CMK (cell line): Measurements from ENCODE around the gene PLCD4.

ENCODE experiments used
- DNase-seq: peaks from one replicate; pipeline ENCODE4 v3.0.0-alpha.2; 2010; ENCODE audit warnings: low read depth

The PLCD4 gene

DNA sequence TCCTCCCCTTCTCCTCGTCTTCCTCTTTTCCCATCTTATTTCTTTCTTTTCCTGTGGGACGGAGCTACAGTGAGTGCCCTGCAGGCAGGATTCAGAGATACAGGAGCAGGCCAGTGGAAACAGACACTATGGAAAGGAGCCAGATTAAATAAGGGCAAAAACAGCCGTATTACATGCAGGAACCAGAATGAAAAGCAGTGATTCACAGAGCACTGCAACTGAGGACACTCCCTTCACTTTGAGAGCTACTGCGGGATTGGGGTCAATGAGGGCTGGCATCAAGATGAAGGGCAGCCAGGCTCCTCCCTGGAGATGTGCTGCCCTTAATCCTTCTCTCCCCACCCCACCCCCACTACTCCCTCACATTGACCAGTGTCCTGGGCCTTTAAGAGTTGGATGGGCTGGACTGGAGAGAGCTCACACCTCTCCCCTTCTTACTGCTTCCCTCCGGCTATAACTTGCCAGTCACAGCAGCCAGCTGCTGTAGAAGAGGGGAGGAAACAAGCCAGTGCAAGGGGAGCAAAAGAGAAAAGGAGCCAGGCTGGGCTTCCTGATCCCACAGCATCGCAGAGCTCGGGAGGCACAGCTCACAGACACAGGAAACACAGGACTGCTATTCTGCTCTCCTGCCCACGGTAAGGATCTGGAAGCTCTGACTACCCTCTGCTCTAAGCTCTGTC, at the start of gene PLCD4:
Gene PLCD4 (plus strand): TSS at position 464 of the 680 bp plus-strand sequence. CDS start 7,841 bp downstream, outside the sequence.
- no peak for DNase-seq

DNA sequence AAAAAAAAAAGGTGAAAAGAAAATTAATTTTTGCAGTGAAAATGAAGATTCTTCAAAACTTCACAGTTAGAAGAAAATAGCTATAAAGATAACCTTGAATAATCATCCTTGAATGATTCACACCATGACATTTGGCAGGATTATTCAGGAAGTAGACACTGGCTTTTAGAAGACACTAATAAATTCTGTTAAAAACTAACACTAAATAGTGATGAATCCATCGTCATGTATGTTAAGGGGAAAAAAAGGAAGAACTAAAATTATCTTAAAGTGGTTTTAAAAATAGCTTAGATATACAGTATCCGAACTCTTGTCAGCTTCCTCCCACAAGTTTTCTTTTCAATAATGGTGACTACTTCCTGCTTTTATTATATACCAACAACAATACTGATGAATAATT, 49.8 kb upstream of the PLCD4 start:
- DNase-seq = no peak

DNA sequence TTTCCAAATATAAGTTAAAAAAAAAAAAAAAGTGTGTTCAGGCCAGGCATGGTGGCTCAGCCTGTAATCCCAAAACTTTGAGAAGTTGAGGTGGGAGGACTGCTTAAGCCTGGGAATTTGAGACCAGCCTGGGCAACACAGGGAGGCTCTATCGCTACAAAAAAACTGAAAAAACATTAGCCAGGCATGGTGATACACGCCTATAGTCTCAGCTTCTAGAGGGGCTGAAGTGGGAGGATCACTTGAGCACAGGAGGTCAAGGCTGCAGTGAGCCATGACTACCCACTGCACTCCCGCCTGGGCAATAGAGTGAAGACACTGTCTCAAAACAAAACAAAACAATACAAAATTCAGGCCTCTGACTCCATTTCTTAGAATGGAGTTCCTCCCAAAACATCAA, 48.7 kb upstream of the PLCD4 start:
- no peak for DNase-seq

DNA sequence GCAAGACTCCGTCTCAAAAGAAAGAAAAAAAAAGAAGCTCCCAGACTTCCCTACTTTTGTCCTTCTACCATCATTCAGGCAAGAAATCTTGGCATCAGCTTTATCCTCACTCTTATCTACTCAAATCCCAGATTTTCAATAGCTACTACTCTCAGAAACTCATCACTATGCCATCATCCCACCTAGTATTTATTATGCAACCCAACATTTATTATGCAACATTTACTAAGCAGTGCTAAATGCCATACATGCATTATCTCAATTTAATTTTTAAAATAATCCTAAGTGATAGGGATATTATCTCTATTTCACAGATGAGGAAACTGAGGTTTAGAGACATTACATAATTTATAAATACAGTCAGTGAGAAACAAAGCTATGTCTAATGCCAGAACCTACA, 43.6 kb upstream of the PLCD4 start:
- DNase-seq = no peak

DNA sequence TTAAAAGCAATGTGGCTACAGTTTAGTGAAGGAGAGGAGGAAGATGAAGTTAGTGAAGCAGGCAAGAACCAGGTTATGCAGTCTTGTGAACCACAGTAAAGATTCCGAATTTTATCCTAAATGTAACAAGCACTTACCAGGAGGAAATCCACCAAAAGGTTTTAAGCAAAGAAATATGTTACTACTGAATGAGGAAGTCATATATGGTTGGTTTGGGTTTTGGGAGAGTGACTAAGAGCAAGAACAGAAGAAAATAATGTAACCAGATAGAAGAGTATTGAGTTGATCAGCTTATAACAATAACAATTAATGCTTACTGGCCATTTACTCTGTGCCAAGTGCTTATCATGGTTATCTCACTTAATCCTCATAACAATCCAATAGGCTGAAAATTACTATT, 41.4 kb upstream of the PLCD4 start:
- no peak for DNase-seq

DNA sequence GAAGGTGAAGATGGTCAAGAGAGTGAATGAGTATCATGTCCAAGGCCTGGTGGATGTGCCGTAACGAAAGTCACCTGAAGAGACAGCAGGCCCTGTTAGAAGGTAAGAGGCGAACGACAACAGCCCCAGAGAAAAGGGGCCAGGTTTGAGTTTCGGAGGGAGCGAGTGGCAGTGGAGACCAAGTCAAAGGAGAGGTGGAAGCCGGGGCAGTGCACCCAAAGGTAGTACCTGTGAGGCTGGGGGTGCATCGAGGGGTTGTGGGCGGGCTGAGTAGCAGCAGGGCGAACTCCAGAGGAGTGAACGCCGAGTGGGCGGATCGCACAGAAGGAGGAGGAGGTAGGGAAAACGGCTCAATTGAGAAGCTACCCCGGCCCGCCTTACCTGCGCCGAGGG, 39.9 kb upstream of the PLCD4 start:
- DNase-seq = no peak

DNA sequence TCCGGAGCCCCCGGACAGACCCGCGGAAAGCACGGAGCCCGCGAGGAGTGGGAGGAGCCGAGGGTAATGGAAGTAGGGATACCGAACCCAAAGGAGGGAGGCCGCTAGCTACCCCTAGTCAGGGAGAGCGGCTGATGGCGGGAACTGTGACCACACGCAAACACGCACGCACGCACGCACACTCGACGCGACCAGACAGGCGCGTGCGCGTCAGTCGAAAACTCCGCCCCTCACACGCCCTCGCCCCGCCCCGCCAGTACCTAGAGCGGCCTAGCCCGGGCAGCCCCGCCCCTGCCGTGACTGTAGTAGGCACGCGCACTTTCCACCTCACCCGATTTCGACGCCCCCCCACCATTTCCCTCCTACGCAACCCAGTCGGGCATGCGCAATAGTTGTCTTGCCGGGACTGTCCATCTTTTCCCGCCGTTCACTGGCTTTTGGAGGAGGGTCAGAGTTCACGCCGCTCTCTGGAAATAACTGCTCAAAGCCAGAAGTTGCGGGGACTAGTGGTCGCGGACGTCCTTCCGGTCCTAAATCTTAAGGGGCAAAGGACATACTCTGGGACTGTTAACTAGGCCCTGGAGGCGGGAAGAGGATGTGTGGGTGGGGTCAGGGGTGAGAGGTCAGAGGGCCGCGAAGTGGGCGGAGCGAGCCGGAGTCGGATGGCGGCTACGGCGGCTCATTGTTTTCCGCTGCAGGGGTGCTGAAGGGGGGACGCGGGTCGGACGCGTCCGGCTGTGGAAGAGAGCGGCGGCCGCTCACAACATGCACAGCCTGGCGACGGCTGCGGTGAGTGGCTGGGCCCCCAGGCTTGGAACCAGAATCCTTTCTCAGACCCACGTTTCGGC, 39.3 kb upstream of the PLCD4 start, which contains the start of the genes CNOT9 and USP37:
Gene CNOT9 (plus strand): TSS at position 650 of the 848 bp plus-strand sequence. CDS start 116 bp downstream, at position 766.
Gene USP37 (minus strand): TSS at position 162 of the 848 bp plus-strand sequence. CDS start 9,698 bp downstream, outside the sequence.
- peak; percentile 93 for DNase-seq

DNA sequence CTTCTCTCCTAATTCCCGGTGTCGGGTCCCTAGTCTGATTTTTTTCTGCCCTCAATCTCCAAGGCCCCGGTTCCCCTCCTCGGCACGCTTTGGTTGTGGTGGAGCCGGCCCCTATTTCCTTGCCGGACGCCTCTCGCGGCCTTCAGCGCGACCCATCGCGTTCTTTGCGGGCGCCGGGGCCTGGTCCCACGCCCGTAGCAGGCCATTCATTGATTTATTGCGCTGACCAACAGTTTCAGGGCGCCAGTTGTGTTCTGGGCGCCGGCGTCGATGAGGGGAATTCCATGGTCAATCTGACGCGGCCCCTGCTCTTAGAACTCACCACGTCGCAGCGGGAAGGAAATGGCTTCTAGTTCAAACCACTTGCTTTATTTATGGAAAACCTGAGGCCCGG, 38.7 kb upstream of the PLCD4 start:
- DNase-seq = no peak

DNA sequence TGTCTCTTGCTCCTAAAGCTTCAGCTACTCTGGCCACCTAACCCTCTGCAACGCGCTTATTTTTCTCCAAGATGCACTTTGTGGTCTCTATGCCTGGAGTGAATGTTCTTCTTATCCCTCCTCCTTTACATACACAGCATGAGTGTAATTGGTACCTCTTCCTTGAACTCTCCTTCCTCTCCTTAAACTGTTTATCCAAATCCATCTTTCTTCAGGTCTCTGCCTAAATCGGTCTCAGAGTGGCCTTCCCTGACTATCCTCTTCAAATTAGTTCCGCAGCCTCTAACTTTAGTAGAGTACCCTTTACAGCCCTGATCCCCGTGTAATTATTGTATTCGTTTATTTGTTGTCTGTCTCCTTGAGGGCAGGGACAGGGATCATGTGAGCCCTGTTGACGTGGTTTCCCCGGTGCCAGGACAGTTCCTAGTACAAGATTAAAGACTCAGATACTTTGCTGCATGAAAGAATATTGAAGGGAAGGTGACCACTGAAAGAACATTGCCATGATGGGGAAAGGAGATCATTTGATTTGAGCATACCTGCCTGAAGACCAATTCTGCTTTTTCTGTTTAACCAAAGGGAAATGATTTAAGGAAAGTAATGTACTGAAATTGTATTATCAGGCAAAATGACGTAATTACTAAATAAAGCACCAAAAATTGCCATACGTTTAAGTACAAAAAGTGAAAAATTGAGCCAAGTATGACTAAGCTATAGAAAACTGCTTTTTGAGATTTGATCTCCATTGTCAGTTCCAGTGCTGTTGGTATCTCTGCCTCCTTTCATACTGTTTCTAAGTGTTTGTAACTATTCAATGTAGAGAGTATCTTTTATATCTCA, 37.8 kb upstream of the PLCD4 start:
- DNase-seq = no peak

DNA sequence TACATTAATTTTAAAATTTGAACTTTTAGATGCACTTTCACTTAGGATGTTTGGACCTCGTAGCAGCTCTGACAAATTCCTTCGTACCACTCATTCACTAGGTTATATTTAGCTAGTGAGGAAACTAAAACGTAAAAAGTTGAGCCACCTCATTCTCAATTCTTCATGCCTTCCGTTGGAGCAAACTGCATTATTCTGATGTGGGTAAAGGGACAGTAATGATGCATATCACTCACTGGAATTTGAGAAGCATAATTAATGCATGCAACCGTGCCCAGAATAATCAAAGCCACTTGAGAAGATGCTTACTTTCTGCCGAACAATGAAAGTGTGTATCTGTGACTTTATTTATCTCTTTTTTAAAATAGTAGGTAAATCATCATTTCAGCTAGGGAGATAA, 36.8 kb upstream of the PLCD4 start:
- no peak for DNase-seq

DNA sequence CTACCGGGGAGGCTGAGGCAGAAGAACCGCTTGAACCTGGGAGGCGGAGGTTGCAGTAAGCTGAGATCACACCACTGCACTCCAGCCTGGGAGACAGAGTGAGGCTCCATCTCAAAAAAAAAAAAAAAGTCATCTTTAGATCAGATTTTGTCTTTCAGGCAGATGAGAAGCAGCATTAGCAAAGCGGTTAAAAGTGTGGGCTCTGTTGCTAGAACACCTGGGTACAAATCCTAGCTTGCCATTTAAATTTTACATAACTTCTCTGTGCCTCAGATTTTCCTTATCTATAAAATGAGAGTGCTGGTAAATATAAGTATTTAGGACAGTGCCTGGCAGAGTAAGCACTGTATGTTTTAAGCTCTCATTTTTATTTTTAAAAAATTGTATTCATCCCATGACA, 30.8 kb upstream of the PLCD4 start:
- DNase-seq = no peak

DNA sequence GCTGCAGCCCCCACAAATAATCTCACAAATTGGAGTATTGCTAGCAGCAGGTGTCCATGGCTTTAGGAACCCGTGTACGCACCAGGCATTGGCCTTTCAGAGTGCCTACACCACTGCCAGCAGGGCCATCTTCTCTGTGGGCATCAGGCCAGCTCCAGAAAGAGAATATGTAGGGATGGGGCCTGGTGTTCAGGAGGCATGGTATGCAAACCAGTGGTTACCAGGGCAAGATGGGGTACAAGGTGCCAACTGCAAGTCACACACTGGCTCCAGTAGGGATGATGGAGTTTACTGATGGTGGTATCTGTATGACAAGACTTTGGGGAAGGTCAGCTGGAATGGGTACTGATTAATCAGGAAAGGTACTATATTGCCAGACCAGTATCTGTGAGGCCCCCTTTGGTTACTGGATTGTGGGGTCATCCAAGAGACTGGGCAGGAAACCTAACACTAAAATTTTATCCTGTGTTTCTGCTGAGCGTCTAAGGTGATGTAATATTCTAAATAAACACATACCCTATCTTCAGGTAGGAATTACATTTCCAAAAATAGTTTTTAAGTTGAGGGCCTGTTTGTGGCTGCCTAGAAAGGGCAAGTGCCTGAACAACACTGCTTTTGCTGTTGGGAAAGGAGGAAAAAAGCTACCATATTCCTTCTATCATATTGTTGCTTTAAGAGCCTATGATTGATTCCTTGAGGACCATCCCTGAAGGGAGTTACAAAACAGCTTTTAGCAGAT, 30.0 kb upstream of the PLCD4 start:
- no peak for DNase-seq

DNA sequence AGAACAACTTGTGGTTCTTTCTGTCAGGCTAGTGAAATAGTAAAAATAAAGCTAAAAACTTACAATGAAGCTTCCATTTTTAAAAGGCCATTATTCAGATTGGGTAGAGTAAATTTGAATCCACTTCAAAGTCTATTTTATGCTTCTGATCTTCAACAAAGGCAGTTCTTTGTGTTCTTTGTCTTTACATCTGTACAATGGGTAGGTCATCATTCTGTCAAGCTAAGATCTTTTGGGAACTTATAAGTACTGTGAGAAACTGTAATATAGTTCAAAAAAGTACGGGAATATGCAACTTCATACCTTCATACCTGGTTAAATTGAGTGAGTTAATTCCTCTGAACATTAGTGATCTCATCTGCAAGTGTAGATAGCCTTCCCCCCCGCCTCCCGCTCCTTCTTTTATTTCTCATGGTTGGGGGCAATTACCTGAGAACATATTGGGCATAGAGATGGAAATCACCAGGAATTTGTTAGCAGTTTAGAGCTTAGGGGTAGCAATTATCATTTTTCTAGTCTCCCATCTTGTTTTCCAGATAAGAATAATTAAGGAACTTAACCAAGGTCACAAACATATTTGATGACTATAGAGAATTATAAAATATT, 29.3 kb upstream of the PLCD4 start:
- DNase-seq = no peak

DNA sequence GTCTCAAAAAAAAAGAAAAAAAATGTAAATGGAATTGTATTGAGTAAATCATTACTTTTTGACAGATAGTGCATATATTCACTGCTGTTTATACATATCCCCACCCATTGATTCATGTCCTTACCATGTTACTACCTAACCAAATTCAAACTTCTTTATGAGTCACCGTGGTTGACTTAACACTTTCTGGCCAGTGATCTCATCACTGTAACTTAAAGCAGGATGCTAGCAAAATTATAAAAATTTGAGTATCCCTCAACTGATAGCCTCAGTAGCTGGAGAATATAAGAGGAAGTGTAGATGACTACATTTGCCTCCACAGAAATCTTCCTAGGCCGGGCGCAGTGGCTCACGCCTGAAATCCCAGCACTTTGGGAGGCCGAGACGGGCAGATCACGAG, 25.6 kb upstream of the PLCD4 start:
- DNase-seq = no peak

DNA sequence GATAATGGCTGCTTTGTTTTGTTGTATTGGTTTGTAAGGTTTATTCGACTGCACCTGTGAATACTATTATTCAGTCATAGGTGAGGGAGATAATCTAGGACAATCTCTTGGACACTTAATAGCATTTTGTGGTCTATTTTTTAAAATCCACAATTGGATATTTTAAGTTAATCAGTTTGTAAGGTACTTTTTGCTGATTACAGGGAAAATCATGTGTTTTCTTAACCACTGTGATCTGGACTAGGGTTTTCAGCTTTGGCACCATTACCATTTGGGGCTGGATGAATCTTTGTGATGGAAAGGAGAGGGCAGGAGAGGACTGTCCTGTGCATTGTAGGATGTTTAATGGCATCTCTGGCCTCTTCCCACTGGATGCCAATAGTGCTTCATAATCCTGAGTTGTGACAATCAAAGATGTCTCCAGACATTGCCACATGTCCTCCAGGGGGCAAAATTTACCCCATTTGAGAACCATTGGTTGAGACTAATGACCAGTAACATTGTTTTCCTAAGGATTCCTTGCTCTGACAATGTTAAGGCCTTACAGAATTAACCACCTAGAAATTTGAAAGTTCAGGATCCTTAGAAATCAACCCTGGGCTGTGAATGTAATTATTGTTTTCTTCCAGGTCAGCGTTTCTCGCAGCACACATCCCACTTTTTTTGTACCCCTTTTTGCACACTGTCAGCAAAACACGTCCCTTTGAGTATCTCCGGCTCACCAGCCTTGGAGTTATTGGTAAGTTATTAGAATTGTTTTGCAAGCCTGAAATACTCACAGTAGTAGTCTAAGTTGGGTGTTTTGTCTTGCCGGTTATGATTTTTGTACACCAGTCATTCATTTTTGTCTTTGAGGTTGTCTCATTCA, 23.5 kb upstream of the PLCD4 start:
- DNase-seq = no peak

DNA sequence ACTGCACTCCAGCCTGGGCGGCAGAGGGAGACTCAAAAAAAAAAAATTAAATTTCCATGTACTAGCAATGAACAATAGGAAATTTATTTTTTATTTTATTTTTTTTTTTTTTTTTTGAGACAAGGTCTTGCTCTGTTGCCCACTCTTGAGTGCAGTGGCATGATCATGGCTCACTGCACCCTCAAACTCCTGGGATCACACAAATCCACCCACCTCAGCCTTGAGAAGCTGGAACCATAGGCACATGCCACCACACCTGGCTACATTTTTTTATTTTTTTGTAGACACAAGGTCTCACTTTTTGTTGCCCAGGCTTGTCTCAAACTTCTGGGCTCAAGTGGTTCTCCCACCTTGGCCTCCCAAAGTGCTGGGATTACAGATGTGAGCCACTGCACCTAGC, 22.2 kb upstream of the PLCD4 start:
- DNase-seq = no peak

DNA sequence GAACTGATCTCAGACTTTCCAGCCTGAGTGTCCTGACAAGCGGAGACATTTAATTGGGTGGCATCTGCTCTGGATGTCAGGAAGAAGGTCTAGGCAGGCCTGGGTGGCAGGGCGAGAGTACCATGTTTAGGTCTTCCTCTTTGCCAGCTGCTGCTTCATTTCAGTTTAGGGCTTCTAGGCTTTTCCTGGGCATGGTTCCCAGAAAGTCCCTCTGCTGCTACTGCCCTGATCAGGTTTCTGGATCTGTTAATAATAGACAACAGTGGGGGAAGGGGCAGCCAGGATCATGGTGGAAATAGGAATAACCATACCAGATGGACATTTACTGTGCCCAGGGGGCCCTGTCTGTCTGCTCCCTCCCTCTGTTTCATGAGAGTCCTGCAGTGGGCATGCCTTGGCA, 2.3 kb upstream of the PLCD4 start:
- no peak for DNase-seq

DNA sequence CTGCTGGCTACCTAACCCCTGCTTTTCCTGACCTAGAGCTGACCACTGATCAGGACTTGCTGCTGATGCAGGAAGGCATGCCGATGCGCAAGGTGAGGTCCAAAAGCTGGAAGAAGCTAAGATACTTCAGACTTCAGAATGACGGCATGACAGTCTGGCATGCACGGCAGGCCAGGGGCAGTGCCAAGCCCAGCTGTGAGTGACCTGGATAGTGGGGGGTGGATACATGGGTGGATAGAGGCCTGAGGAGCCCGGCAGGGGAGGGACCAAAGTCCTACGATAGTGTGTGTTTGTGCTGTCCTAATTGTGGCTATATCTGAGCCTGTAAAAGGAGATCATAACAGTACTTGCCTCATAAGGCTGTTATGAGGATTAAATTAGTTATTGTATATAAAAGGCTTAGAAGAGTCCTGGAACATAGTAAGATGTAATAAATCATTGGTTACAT, 8.2 kb downstream of the PLCD4 start:
- no peak for DNase-seq

DNA sequence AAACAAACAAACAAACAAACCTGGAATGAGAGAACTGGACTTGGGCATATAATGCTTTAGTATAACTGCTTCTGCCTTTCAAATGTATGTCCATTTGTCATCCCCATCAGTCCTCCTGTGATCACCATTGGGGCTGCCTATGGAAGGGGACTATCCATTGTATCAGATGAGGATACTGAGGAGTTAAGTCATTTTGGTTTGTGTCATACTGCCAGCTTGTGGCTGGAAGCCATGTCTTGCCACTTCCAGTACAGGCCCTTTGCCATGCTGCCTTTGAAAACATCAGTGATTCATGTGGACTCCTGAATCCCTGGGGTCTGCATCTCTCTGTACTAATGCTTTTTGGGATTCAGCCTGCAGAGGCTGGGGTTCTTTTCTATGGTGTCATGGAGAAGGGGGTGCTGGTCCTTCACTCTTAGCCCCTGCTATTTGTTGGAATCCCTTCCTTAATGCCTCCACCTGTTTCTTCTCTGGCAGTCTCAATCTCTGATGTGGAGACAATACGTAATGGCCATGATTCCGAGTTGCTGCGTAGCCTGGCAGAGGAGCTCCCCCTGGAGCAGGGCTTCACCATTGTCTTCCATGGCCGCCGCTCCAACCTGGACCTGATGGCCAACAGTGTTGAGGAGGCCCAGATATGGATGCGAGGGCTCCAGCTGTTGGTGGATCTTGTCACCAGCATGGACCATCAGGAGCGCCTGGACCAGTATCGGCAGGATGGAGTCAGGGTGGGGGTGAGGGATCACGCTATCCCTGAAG, 10.6 kb downstream of the PLCD4 start:
- no peak for DNase-seq
